Measurements from ENCODE around the gene RSPH10B2. TPM values are rescaled to one million over a fixed set of nuclear protein-coding genes. Genes with fewer than 3 reads are reported as not detected.

RSPH10B2 gene
- total RNA-seq, 1 experiment from 2014 or later, result 0.33 TPM

- Histone ChIP-seq H3K4ac (ENCODE audit: low read depth, low read length) (no peak overlapping the region), H2BK12ac (ENCODE audit: insufficient read length, low read depth, low read length) (no peak overlapping the region), H3K23me2 (ENCODE audit: insufficient read length, low read depth, low read length, poor library complexity, severe bottlenecking) (peaks cover 8% of the 10 kb centered on the region), H3K79me1 (ENCODE audit: insufficient read depth, low read depth, low read length, poor library complexity, severe bottlenecking) (peaks cover 5% of the 10 kb centered on the region), H3K27ac (ENCODE audit: insufficient read length, low read depth, low read length) (no peak overlapping the region), H3K56ac (ENCODE audit: insufficient read length, low read depth, low read length) (no peak overlapping the region), H4K20me1 (ENCODE audit: control insufficient read depth, insufficient read depth, insufficient read length) (no peaks in the 10 kb centered on the region), H3K18ac (ENCODE audit: insufficient read length, low read depth, low read length) (no peak overlapping the region), H3K27me3 (ENCODE audit: insufficient read depth, low read length) (no peaks in the 10 kb centered on the region), H3K9ac (ENCODE audit: extremely low read depth, insufficient read length, low read length) (no peak overlapping the region), H2AFZ (ENCODE audit: low read length) (no peak overlapping the region), H4K5ac (ENCODE audit: insufficient read length, low read depth, low read length) (no peak overlapping the region), H2AK5ac (ENCODE audit: insufficient read length, low read length) (no peak overlapping the region), H2BK5ac (ENCODE audit: insufficient read length, low read length) (no peak overlapping the region), H3K79me2 (ENCODE audit: insufficient read depth, low read length) (peaks cover 18% of the 10 kb centered on the region; the same call in 1 of the 2 replicates), H3K4me1 (ENCODE audit: insufficient read depth, low read length) (peaks cover 2% of the 10 kb centered on the region; the same call in 1 of the 2 replicates), H2BK120ac (ENCODE audit: low read depth, low read length, poor library complexity, severe bottlenecking) (no peak overlapping the region), H3T11ph (ENCODE audit: low read length) (no peak overlapping the region), H3K14ac (ENCODE audit: insufficient read depth, low read length) (no peak overlapping the region), H4K8ac (replicated peaks; ENCODE audit: insufficient read length, low read depth, low read length) (no peak overlapping the region), H2BK15ac (ENCODE audit: low read depth, low read length) (no peak overlapping the region), H4K91ac (ENCODE audit: insufficient read length, low read depth, low read length) (no peak overlapping the region), H2BK20ac (ENCODE audit: low read depth, low read length, poor library complexity, severe bottlenecking) (no peak overlapping the region), H3K9me3 (ENCODE audit: control insufficient read depth, low read depth, low read length) (no peaks in the 10 kb centered on the region), H3K4me2 (ENCODE audit: insufficient read depth, insufficient read length, low read length) (no peak overlapping the region), H3K23ac (ENCODE audit: insufficient read length, low read depth, low read length) (no peak overlapping the region)
- H3K9me3 Mint-ChIP-seq, result peaks cover 12 to 46% of the 10 kb centered on the region in 2 experiments
- H3K27me3 Mint-ChIP-seq (ENCODE audit: low read depth), result peaks cover 39% of the 10 kb centered on the region
- no CpG with 5 or more reads among the region's 3 CpGs for WGBS (ENCODE audit: extremely low coverage, insufficient read length, low lambda C conversion rate)
- H3K36me3 Mint-ChIP-seq (ENCODE audit: insufficient read depth in 1 of 3, low read depth in 3 of 3), result peaks cover 18 to 21% (median 19%) of the 10 kb centered on the region in 3 experiments
- TF ChIP-seq, protein P1, sequence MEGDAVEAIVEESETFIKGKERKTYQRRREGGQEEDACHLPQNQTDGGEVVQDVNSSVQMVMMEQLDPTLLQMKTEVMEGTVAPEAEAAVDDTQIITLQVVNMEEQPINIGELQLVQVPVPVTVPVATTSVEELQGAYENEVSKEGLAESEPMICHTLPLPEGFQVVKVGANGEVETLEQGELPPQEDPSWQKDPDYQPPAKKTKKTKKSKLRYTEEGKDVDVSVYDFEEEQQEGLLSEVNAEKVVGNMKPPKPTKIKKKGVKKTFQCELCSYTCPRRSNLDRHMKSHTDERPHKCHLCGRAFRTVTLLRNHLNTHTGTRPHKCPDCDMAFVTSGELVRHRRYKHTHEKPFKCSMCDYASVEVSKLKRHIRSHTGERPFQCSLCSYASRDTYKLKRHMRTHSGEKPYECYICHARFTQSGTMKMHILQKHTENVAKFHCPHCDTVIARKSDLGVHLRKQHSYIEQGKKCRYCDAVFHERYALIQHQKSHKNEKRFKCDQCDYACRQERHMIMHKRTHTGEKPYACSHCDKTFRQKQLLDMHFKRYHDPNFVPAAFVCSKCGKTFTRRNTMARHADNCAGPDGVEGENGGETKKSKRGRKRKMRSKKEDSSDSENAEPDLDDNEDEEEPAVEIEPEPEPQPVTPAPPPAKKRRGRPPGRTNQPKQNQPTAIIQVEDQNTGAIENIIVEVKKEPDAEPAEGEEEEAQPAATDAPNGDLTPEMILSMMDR (conservative IDR thresholded peaks at IDR 0.05), result no peak
- no peak overlapping the region for H3K4me3 Mint-ChIP-seq
- H3K4me1 Mint-ChIP-seq, result peaks cover 15 to 19% of the 10 kb centered on the region in 2 experiments
- DNase-seq, result no peak
- no peak overlapping the region for H3K27ac Mint-ChIP-seq
Observed at GRCh38 chr7:6708304-6708703, 45.6 kb upstream of the RSPH10B2 start.

Data from H9 (cell line).